GM08714 (cell line): Measurements from ENCODE around the gene ITPRID1.

Experiments
- H3K4me3 ChIP-seq: fragments of 200-500 bp; sonication (Bioruptor generic); 2 replicates; pipeline ENCODE4 v1.5.1; 2014; ENCODE audit warnings: mild to moderate bottlenecking, low read length, inconsistent platforms
- ZNF274 ChIP-seq: IDR thresholded peaks from 2 replicates; pipeline ENCODE4 v1.6.1; 2012; ENCODE audit warnings: mild to moderate bottlenecking, low read depth, low read length

The ITPRID1 gene

GRCh38 chr7:31549611-31550010 is 35.7 kb downstream of the ITPRID1 start:
- no peak overlapping the region for H3K4me3 ChIP-seq
- no peak for TF ChIP-seq ZNF274

- H3K4me3 ChIP-seq: no peak overlapping the region
- no peak for TF ChIP-seq ZNF274
Observed at GRCh38 chr7:31550432-31550831, 36.5 kb downstream of the ITPRID1 start.

- no peak for TF ChIP-seq ZNF274
- H3K4me3 ChIP-seq: no peak overlapping the region
Observed at GRCh38 chr7:31553661-31554081, 39.8 kb downstream of the ITPRID1 start.

- no peak for TF ChIP-seq ZNF274
- H3K4me3 ChIP-seq: no peak overlapping the region
Observed at GRCh38 chr7:31562002-31562401, 48.1 kb downstream of the ITPRID1 start.

- H3K4me3 ChIP-seq: no peak overlapping the region
- no peak for TF ChIP-seq ZNF274
Observed at GRCh38 chr7:31563522-31563921, 49.6 kb downstream of the ITPRID1 start.

- no peak for TF ChIP-seq ZNF274
- H3K4me3 ChIP-seq: no peak overlapping the region
Observed at GRCh38 chr7:31563951-31564350, 50.1 kb downstream of the ITPRID1 start.

GRCh38 chr7:31564661-31565060 is 50.8 kb downstream of the ITPRID1 start:
- TF ChIP-seq ZNF274: no peak
- no peak overlapping the region for H3K4me3 ChIP-seq

GRCh38 chr7:31569528-31569927 is 55.6 kb downstream of the ITPRID1 start:
- no peak for TF ChIP-seq ZNF274
- H3K4me3 ChIP-seq: no peak overlapping the region

- H3K4me3 ChIP-seq: no peak overlapping the region
- no peak for TF ChIP-seq ZNF274
Observed at GRCh38 chr7:31583526-31583925, 69.6 kb downstream of the ITPRID1 start.

- TF ChIP-seq ZNF274: no peak
- no peak overlapping the region for H3K4me3 ChIP-seq
Observed at GRCh38 chr7:31583942-31584341, 70.1 kb downstream of the ITPRID1 start.

- no peak for TF ChIP-seq ZNF274
- no peak overlapping the region for H3K4me3 ChIP-seq
Observed at GRCh38 chr7:31595390-31595789, 81.5 kb downstream of the ITPRID1 start.

GRCh38 chr7:31602041-31602625 is 88.2 kb downstream of the ITPRID1 start:
- no peak overlapping the region for H3K4me3 ChIP-seq
- no peak for TF ChIP-seq ZNF274

- TF ChIP-seq ZNF274: no peak
- H3K4me3 ChIP-seq: no peak overlapping the region
Observed at GRCh38 chr7:31603046-31603445, 89.2 kb downstream of the ITPRID1 start.

GRCh38 chr7:31613604-31614003 is 99.7 kb downstream of the ITPRID1 start:
- no peak overlapping the region for H3K4me3 ChIP-seq
- no peak for TF ChIP-seq ZNF274

- no peak for TF ChIP-seq ZNF274
- H3K4me3 ChIP-seq: no peak overlapping the region
Observed at GRCh38 chr7:31633467-31633866, 119.6 kb downstream of the ITPRID1 start.

- TF ChIP-seq ZNF274: no peak
- no peak overlapping the region for H3K4me3 ChIP-seq
Observed at GRCh38 chr7:31633894-31634494, 120.1 kb downstream of the ITPRID1 start.
